Measurements from ENCODE around the gene KMO. TPM values are rescaled to one million over a fixed set of nuclear protein-coding genes. Genes with fewer than 3 reads are reported as not detected.
A peak's percentile ranks its signal among the peaks of the same experiment; 100 is the strongest.

KMO gene
- total and polyA plus RNA-seq, 2 of the 8 experiments (the other 6 are each of a cell fraction or from before 2014, with no cell fraction given): not detected

DNA sequence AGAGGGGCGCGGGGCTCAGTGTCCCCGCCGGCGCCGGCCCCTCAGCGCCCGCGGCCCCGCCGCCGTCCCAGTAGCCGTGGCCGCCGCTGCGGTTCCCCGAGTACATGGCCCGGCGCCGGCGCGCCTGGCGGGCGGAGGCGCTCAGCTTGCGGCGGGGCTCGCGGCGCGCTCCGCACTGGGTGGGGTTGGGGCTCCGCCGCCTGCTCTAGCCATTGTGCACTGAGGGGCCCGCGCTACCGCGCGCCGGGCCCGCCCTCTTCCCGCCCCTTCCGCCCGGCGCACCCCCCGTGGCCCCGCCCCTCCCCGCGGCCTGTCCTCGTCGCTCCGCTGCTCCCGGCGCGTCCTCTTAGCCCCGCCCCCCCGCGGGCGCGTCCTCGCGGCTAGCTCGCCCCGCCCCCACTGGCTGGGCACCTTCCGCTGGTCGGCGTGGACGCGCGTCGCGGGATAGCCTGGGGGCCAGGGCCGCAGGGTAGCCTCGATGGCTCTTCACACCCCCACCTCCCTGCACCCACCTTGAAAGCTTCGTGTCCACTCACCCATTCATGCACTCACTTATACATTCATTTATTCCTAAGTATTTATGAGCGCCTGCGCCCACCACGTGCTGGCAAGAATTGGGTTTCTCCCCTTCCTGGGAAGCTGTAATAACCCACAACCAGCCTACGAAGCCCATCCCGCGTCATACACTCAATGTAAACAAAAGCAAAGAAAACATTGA, 108.1 kb downstream of the KMO start, which contains the start of the genes CHML and OPN3 (continued):
- TF ChIP-seq, protein P1, sequence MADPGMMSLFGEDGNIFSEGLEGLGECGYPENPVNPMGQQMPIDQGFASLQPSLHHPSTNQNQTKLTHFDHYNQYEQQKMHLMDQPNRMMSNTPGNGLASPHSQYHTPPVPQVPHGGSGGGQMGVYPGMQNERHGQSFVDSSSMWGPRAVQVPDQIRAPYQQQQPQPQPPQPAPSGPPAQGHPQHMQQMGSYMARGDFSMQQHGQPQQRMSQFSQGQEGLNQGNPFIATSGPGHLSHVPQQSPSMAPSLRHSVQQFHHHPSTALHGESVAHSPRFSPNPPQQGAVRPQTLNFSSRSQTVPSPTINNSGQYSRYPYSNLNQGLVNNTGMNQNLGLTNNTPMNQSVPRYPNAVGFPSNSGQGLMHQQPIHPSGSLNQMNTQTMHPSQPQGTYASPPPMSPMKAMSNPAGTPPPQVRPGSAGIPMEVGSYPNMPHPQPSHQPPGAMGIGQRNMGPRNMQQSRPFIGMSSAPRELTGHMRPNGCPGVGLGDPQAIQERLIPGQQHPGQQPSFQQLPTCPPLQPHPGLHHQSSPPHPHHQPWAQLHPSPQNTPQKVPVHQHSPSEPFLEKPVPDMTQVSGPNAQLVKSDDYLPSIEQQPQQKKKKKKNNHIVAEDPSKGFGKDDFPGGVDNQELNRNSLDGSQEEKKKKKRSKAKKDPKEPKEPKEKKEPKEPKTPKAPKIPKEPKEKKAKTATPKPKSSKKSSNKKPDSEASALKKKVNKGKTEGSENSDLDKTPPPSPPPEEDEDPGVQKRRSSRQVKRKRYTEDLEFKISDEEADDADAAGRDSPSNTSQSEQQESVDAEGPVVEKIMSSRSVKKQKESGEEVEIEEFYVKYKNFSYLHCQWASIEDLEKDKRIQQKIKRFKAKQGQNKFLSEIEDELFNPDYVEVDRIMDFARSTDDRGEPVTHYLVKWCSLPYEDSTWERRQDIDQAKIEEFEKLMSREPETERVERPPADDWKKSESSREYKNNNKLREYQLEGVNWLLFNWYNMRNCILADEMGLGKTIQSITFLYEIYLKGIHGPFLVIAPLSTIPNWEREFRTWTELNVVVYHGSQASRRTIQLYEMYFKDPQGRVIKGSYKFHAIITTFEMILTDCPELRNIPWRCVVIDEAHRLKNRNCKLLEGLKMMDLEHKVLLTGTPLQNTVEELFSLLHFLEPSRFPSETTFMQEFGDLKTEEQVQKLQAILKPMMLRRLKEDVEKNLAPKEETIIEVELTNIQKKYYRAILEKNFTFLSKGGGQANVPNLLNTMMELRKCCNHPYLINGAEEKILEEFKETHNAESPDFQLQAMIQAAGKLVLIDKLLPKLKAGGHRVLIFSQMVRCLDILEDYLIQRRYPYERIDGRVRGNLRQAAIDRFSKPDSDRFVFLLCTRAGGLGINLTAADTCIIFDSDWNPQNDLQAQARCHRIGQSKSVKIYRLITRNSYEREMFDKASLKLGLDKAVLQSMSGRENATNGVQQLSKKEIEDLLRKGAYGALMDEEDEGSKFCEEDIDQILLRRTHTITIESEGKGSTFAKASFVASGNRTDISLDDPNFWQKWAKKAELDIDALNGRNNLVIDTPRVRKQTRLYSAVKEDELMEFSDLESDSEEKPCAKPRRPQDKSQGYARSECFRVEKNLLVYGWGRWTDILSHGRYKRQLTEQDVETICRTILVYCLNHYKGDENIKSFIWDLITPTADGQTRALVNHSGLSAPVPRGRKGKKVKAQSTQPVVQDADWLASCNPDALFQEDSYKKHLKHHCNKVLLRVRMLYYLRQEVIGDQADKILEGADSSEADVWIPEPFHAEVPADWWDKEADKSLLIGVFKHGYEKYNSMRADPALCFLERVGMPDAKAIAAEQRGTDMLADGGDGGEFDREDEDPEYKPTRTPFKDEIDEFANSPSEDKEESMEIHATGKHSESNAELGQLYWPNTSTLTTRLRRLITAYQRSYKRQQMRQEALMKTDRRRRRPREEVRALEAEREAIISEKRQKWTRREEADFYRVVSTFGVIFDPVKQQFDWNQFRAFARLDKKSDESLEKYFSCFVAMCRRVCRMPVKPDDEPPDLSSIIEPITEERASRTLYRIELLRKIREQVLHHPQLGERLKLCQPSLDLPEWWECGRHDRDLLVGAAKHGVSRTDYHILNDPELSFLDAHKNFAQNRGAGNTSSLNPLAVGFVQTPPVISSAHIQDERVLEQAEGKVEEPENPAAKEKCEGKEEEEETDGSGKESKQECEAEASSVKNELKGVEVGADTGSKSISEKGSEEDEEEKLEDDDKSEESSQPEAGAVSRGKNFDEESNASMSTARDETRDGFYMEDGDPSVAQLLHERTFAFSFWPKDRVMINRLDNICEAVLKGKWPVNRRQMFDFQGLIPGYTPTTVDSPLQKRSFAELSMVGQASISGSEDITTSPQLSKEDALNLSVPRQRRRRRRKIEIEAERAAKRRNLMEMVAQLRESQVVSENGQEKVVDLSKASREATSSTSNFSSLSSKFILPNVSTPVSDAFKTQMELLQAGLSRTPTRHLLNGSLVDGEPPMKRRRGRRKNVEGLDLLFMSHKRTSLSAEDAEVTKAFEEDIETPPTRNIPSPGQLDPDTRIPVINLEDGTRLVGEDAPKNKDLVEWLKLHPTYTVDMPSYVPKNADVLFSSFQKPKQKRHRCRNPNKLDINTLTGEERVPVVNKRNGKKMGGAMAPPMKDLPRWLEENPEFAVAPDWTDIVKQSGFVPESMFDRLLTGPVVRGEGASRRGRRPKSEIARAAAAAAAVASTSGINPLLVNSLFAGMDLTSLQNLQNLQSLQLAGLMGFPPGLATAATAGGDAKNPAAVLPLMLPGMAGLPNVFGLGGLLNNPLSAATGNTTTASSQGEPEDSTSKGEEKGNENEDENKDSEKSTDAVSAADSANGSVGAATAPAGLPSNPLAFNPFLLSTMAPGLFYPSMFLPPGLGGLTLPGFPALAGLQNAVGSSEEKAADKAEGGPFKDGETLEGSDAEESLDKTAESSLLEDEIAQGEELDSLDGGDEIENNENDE (IDR thresholded peaks at IDR 0.05; ENCODE audit: insufficient replicate concordance, low read length): no peak
- TF ChIP-seq BACH1 (IDR thresholded peaks at IDR 0.05; ENCODE audit: low read length): no peak
- peak; percentile 30 to 96 for TF ChIP-seq POLR2A (IDR thresholded peaks at IDR 0.05; ENCODE audit: control extremely low read depth in 1 of 2, low read depth in 2 of 2, low read length in 2 of 2)
- TF ChIP-seq SUZ12 (IDR thresholded peaks at IDR 0.05; ENCODE audit: low read length): no peak
- TF ChIP-seq, protein P2, sequence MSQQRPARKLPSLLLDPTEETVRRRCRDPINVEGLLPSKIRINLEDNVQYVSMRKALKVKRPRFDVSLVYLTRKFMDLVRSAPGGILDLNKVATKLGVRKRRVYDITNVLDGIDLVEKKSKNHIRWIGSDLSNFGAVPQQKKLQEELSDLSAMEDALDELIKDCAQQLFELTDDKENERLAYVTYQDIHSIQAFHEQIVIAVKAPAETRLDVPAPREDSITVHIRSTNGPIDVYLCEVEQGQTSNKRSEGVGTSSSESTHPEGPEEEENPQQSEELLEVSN (IDR thresholded peaks at IDR 0.05): peak; percentile 72; the same call in 1 of the 2 replicates
- TF ChIP-seq RBBP5 (IDR thresholded peaks at IDR 0.05; ENCODE audit: borderline replicate concordance, low read depth, low read length): peak; percentile 24
- peak; percentile 41; the same call in 1 of the 2 replicates for TF ChIP-seq POLR2AphosphoS5 (IDR thresholded peaks at IDR 0.05; ENCODE audit: low read depth, low read length)
- TF ChIP-seq CBX5 (IDR thresholded peaks at IDR 0.05; ENCODE audit: low read depth, low read length): no peak
- no peak for TF ChIP-seq CHD2 (IDR thresholded peaks at IDR 0.05; ENCODE audit: low read length)
- TF ChIP-seq HDAC6 (IDR thresholded peaks at IDR 0.05; ENCODE audit: low read depth, low read length): no peak
